ENCODE results near the gene METRNL.

DNA sequence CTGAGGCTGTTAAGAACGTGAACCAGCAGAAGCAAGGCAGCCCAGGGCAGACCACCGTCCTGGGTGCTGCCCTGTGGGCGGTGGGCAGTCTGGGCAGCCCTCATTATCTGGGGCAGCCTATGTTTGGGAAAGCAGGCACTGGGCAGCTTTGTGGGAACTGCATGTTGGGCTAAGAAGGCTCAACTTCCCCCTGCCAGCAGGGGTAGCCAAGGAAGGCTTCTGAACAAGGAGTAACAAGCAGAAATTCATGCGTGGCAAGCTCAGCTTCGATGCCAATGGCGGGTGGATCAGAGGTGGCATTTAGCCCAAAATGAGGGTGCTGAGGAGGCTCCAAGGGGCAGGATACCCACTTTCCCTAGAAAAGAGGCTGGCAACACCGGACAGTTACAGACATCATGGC lies 42.7 kb upstream of the METRNL start:
- TF ChIP-seq, protein P1, sequence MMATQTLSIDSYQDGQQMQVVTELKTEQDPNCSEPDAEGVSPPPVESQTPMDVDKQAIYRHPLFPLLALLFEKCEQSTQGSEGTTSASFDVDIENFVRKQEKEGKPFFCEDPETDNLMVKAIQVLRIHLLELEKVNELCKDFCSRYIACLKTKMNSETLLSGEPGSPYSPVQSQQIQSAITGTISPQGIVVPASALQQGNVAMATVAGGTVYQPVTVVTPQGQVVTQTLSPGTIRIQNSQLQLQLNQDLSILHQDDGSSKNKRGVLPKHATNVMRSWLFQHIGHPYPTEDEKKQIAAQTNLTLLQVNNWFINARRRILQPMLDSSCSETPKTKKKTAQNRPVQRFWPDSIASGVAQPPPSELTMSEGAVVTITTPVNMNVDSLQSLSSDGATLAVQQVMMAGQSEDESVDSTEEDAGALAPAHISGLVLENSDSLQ (IDR thresholded peaks at IDR 0.05): no peak
- no peak for TF ChIP-seq SP1 (IDR thresholded peaks at IDR 0.05)
- TF ChIP-seq TARDBP (IDR thresholded peaks at IDR 0.05): no peak
- no peak for TF ChIP-seq FOXM1 (IDR thresholded peaks at IDR 0.05; ENCODE audit: borderline replicate concordance)
- no peak for TF ChIP-seq ELF4 (IDR thresholded peaks at IDR 0.05)
- no peak for TF ChIP-seq SUZ12 (IDR thresholded peaks at IDR 0.05)
- no peak for TF ChIP-seq CTBP1 (IDR thresholded peaks at IDR 0.05; ENCODE audit: borderline replicate concordance)
